NT2/D1 (cell line): ENCODE results near the gene GATB.

Experiments
- SUZ12 ChIP-seq: IDR thresholded peaks from 2 replicates; pipeline ENCODE4 v1.6.1; 2011; ENCODE audit not compliant: insufficient read length, insufficient read depth; ENCODE audit errors: extremely low read depth
- YY1 ChIP-seq: IDR thresholded peaks from 2 replicates; pipeline ENCODE4 v1.6.1; 2011; ENCODE audit not compliant: insufficient read length, insufficient read depth
- ZNF274 ChIP-seq: IDR thresholded peaks from 2 replicates; pipeline ENCODE4 v1.6.1; 2011; ENCODE audit warnings: mild to moderate bottlenecking, low read depth, low read length

DNA sequence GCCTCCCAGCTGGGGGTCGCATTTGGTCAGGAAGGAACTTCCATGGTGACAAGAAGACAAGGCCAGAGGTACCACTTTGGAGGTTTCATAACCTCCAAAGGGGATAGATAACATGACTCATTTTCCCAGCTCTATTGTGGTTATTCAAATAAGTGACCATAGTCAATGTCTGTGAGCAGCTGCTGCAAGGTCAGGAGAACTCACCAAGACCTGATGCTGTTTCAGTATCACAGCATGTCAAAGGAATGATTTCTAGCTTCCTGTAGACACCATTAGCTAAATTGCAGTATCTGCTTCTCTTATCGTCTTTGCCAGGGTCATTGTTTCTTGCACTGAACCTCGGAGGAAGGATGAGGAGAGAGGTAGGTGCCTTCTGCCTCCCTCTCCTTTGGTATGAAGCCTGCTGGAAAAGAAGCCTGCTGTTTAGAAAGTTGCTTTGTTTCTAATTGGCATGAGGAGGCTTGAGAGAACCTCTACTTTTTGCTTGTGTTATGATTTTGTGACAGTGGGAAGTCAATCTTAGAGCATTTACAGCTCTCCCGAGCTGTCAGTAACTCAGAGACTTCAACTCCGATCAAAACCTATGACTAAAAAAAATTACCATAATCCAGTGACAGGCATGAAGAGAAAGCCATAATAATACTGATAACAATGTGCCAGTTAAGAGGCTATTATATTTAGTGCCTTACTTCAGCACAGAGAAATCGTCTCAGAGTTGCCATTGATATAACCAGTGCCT, 38.0 kb upstream of the GATB start:
- TF ChIP-seq ZNF274 (no peak), SUZ12 (no peak), YY1 (no peak)
